ENCODE data around the gene CFHR5.
"Not testable (repeated sequence)": the region's sequence is repeated elsewhere in the genome, so short reads cannot be mapped to it uniquely, and the experiment has no call there.

Gene CFHR5

DNA sequence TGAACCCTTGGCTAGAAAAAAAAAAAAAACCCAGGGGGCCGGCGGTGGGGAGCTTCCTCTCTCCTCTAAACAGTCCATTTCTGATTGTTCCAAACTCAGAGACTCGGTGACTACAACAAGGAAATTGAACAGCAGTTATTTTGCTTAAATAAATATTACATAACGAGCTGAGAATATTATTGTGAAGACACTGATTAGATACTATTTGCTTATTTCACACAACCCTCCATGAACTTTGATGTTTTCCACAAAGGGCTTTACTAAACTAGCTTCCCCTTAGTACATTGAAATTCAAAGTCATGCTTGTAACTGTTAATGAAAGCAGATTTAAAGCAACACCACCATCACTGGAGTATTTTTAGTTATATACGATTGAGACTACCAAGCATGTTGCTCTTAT is at the start of gene CFHR5:
CFHR5 (plus strand) TSS at position 279 of the 400 bp plus-strand sequence; CDS start at position 388, 109 bp downstream.
- DNase-seq: no peak

DNA sequence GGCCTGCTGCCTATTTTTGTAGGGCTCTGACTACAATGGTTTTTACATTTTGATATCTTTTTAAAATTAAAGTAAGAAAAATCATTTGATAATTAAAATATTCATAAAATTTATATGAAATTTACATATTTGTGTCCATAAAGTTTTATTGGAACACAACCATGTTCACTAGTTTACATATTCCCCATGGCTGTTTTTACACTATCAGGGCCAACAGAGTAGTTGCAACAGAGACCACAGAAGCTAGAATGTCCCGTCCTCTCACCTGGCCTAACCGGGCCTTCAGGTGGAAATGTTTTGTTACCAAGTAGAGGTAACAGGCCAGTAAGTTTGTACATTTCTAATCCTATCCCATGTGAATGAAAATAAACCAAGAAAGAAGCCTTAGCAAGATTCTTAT is 44.5 kb upstream of the CFHR5 start:
- not testable (repeated sequence) for DNase-seq

DNA sequence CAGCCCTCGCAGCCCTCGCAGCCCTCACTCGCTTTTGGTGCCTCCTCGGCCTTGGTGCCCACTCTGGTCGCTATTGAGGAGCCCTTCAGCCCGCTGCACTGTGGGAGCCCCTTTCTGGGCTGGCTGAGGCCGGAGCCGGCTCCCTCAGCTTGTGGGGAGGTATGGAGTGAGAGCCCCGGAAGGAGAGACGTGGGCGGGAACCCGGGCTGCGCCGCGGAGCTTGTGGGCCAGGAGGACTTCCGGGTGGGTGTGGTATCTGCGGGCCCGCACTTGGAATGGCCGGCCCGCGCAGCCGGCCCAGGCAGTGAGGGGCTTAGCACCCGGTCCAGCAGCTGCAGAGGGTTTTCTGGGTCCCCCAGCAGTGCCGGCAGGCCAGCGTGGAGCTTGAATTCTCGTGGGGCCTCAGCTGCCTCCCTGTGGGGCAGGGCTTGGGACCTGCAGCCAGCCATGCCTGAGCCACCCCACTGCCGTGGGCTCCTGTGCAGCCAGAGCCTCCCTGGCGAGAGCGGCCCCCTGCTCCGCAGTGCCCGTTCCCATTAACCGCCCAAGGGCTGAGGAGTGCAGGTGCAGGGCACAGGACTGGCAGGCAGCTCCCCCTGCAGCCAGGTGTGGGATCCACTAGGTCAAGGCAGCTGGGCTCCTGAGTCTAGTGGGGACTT is 43.7 kb upstream of the CFHR5 start:
- DNase-seq: no peak

DNA sequence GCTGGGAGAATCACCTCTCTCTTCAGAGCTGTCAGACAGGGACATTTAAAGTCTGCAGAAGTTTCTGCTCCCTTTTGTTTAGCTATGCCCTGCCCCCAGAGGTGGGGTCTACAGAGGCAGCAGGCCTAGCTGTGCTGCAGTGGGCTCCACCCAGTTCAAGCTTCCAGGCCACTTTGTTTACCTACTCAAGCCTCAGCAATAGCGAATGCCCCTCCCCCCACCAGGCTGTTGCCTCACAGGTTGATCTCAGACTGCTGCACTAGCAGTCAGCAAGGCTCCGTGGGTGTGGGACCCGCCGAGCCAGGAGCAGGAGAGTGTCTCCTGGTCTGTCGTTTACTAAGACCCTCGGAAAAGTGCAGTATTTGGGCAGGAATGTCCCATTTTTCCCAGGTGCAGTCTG is 35.9 kb upstream of the CFHR5 start:
- DNase-seq: not testable (repeated sequence)

DNA sequence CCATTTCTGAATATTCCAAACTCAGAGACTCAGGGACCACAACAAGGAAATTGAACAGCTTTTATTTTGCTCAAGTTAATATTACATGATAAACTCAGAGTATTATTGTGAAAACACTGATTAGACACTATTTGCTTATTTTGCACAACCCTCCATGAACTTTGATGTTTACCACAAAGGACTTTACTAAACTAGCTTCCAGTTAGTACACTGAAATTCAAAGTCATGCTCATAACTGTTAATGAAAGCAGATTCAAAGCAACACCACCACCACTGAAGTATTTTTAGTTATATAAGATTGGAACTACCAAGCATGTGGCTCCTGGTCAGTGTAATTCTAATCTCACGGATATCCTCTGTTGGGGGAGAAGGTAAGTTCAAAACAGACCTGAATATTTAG is 33.8 kb upstream of the CFHR5 start, which contains the start of gene CFHR2:
CFHR2 (plus strand) TSS at position 171 of the 400 bp plus-strand sequence; CDS start at position 314, 143 bp downstream.
- DNase-seq: not testable (repeated sequence)

DNA sequence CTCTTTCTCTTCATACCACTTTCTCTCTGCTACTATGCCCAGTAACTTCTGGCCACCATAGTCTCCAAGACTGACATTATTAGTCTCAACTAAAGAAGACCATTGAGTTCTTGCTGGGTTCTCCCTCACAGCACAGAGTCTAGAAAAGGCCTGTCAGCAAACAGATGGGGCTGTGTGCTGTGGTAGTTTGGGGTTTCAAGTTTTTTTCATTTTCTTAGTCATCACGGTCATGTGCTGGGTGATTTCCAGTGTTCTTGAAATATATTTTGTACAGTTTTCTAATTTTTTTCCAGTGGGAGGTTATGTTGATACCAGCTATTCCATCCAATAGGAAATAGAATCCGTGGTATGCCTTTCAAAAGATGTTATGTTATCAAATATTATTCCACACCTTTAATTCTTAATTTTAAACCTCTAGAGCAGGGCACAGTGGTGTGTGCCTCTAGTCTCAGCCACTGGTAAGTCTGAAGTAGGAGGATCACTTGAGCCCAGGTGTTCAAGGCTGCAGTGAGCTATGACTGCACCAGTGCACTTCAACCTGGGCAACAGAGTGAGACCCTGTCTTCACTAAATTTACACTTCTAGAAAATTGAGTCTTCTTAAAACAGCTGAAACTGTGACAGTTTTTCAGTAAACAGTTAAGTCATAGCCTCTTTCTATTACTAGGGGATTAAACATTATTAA is 25.5 kb upstream of the CFHR5 start:
- no peak for DNase-seq

DNA sequence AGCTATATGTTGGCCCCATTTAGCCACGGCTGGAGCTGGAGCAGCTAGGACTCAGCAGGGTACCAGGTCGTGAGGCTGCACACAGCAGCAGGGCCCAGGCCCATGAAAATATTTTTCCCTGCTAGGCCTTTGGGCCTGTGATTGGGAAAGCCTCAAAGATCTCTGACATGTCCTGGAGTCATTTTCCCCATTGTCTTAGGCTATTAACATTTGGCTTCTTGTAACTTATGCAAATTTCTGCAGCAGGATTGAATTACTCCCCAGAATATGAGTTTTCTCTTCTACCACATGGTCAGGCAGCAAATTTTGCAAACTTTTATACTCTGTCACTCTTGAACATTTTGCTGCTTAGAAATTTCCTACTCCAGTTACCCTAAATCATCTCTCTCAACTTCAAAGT is 22.6 kb upstream of the CFHR5 start:
- DNase-seq: no peak

DNA sequence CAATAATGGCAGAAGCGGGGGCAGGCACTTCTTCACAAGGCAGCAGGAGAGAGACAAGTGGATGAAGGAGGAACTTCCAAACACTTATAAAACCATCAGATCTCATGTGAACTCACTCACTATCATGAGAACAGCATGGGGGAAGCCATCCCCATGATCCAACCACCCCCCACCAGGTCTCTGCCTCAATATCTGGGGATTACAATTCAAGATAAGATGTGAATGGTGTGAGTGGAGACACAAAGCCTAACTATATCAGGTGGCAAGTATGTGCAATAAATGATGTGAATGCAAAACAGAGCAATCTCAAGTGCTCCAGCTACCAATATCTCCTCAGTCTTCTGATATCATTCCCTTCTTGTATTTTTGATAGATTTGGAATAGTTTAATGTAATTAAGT is 21.4 kb upstream of the CFHR5 start:
- no peak for DNase-seq

DNA sequence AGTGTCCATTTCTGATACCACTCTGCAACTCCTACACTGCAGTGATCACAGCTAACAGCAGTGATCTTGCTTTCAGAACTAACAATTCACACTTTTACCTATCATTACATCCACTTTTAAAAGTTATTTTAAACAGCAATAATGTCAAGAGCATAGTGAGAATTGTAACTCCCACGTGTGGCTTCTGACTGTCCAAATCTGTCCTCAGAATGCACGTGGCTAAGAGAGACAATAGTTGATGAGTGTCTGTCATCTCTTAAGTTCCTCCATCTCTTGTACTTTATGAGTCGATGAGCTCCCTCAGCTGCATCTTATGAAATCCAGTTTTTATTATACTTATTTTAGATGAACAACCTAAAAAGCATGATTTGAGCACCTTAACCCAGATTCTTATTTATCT is 16.5 kb upstream of the CFHR5 start:
- DNase-seq: no peak

DNA sequence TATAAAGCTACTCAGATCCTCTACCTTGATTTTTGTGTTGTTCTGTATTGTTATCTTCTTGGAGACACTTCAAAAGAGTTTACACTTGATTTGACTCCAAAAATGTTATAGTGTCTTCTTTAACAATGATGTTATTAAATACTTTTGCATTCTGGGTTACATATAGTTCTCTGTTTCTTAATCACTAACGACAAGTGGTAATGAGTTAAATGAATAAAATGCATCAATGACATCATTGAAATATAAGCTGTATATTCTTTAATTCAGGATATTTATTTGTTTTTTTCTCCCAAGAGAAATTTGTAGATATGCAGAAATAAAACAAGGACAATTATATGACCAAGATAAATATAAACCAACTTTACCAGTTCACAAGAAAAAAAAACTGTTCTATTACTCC is 7.2 kb upstream of the CFHR5 start:
- DNase-seq: no peak

DNA sequence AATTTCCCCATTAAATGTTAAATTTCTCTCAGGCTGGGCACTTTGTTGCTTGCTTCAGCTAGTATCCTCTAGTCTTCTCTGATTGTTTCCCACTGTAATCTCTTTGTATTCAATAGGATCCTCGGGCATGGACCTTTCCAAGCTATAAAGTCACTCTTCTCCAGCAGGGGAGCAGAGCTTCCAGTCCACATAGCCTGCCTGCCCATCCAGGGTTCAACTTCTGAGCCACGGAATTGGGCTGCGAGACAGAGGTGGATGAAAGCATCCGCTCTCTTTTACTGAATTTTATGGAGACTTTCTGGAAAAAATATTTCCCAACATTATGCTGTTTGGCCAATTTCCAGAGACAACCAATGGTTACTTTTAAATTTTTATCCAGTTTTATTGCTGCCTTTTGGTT is 1.1 kb upstream of the CFHR5 start:
- no peak for DNase-seq

DNA sequence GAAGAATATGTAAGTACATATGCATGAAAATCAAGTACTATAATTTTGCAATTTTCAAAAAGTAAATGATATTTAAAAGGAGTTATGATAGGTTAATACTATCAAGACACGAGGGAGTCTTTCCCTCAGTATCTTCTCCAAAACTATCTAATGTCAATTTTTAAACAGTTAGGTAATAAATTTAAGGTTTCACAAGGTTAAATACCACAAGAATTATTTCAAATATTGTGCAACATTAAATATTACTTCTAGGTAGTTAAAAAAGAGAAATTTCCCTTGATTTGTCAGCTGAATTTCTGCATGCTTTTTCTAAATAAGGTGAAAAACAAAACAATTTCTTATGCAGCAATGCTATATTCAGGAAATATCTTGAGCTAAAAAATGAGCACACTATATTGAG is 3.5 kb downstream of the CFHR5 start:
- DNase-seq: no peak

DNA sequence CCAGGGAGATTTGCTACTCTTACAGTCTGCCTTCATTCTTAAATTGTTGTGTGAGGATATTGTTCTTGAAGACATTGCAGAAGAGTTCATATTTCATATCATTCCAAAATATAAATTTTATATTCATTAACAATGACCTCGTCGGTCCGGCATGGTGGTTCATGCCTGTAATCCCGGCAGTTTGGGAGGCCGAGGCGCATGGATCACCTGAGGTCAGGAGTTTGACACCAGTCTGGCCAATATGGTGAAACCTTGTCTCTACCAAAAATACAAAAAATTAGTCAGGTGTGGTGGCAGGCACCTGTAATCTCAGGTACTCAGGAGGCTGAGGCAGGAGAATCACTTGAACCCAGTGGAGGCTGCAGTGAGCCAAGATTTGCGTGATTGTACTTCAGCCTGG is 4.9 kb downstream of the CFHR5 start:
- not testable (repeated sequence) for DNase-seq

DNA sequence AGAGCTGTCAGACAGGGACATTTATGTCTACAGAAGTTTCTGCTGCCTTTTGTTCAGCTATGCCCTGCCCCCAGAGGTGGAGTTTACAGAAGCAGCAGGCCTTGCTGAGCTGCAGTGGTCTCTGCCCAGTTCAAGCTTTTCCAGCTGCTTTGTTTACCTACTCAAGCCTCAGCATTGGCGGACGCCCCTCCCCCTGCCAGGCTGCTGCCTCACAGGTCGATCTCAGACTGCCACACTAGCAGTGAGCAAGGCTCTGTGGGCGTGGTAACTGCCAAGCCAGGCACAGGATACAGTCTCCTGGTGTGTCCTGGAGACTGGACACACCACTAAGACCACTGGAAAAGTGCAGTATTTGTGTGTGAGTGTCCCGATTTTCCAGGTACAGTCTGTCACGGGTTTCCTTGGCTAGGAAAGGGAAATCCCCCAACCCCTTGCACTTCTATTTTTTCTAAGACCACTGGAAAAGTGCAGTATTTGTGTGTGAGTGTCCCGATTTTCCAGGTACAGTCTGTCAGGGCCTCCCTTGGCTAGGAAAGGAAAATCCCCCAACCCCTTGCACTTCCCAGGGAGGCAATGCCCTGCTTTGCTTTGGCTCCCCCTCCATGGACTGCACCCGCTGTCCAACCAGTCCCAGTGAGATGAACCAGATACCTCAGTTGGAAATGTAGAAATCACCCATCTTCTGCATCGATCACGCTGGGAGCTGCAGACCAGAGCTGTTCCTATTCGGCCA is 14.7 kb downstream of the CFHR5 start:
- peak; percentile 13 for DNase-seq

DNA sequence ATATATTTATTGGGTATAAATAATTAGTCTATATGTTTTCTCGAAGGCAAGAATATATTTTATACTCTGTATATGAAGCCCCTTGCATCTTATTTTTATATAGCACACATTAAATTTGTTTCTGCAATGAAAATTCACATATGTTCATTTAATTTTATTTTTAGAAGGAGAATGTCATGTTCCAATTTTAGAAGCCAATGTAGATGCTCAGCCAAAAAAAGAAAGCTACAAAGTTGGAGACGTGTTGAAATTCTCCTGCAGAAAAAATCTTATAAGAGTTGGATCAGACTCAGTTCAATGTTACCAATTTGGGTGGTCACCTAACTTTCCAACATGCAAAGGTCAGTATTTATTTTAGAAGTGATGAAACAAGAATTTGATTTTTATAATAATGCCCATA is 16.6 kb downstream of the CFHR5 start:
- DNase-seq: no peak

DNA sequence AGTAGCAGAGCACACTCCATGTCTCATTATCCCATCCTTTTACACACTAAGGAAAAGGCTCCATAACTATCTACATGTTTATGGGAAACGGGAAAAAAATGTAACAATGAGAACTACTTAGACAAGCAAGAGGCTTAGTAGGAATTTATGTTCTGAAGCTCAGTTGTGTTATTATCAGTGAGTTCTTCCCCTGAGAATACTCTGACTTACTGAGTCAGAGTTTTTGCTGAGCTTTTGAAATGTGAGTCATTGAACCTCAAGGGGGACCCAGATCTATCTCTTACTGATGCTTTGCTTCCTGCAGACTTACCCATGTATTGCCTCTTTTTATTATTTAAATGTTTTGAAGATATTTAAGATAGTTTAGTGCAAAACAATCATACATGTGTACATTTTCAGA is 20.1 kb downstream of the CFHR5 start:
- DNase-seq: no peak

DNA sequence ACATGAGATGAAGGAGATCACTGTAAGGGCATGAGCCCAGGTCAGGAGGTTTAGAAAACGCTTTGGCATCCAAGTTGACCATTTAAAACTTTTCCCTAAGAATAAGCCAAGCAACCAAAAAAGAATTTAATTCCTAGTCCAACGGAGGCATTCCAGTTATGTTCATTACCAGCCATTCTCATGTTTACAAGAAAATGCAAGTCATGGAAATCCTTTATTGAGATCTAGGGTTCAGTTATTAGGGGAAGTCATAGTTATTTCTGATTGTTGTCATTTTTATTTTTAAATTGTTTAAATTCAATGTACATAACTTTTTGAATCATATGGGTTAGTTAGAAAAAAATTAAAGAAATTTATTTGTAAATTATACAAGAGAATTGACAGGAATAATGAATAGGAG is 24.5 kb downstream of the CFHR5 start:
- no peak for DNase-seq

DNA sequence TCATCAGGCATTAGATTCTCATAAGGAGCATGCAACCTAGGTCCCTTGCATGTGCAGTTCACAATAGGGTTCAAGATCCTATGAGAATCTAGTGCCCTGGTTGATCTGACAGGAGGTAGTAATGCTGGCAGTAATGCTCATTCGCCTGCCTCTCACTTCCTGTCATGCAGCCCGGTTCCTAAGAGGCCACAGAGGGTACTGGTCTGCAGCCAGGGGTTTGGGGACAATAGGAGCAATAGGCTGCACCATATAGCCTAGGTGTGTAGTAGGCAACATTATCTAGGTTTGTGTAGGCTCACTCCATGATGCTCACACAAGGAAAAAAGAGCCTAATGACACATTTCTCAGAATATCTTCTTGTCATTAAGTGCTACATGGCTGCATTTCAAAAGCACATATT is 25.8 kb downstream of the CFHR5 start:
- no peak for DNase-seq

DNA sequence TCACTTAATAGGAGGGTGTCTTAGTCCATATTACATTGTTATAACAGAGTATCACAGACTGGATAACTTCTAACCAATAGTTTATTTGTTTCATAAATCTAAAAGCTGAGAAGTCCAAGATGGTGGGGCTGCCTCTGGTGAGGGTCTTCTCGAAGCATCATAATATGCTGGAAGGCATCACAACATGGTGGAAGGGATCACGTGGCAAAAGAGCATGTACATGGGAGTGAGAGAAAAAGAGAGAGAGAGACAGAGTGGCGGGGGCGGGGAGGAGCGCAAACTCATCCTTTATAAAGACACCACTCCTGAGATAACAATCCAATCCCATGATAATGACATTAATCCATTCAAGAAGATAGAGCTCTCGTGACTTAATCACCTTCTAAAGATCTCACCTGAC is 31.5 kb downstream of the CFHR5 start:
- no peak for DNase-seq

DNA sequence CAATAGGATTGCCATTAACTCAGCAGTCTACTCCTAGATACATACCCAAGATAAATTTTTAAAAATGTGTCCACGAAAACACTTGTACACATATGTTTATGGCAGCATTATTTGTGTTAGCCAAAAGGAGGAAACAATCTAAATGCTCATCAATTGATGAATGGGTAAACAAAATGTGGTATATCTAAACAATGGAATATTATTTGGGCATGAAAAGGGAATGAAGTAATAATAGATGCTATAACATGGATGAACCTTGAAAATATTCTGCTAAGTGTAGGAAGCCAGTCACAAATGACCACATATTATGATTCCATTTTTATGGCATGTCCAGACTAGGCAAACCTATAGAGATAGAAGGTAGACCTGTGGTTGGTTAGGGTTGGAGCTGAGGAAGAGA is 34.3 kb downstream of the CFHR5 start:
- no peak for DNase-seq

DNA sequence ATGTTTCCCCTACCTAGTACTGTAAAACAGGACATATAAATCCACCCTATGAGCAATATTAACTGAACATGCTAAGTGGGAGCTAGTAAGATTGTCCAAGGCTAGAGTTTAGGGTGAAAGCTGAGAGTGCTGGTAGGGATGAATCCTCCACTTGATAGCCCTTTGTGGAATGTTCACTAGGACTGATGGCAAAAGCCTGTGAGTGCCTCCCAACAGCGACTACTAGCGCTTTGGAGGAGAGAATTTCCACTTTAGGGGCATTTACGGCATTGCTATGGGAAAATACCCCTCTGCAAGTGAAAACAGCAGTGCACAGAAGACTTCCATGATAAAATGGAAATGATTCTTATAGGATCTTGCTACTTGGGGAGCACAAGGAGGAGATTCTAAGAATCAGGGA is 35.9 kb downstream of the CFHR5 start:
- no peak for DNase-seq

DNA sequence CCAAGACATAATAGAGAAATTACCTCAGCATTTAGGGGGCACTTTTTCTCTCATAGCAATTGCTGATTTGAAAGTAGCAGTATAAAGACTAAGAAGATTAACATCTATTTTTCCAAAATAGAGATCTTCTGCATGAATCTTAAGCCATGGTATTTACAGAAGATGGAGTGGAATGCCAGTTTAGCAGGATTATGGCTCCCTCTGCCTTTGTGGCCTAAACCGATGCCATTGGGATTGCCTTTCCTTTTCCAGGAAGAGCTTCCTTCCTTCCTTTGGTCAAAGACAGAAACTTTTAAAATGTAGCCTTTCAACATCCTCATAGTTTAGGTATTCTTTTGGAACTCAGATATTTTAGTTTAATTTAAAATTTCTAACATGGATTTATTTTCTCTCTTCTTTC is 39.4 kb downstream of the CFHR5 start:
- no peak for DNase-seq

DNA sequence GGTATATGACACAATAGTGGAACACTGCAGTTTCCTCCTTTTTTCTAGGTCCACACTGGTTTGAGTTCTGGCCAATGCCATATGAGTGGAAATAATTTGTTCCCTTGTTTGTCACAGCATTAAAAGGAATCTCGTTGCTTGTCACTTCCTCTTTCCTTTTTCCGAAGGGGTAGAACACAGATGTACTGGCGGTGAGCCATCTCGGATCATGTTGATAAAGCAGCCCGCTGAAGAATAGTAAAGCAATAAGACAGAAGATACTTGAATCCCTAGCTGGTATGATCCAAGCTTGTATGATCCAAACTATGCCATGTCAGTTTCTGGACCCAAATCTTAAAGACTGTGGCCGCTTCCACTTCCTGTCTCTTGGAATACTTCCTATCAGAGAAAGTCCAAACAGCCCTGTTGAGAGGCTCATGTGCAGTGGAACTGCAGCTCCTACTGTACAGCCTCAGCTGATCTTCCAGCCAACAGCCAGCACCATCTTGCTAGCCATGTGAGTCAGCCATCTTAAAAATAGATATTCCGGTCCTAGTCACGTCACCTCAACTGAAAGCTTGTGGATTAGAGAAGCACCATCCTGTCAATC is 40.3 kb downstream of the CFHR5 start:
- DNase-seq: no peak

DNA sequence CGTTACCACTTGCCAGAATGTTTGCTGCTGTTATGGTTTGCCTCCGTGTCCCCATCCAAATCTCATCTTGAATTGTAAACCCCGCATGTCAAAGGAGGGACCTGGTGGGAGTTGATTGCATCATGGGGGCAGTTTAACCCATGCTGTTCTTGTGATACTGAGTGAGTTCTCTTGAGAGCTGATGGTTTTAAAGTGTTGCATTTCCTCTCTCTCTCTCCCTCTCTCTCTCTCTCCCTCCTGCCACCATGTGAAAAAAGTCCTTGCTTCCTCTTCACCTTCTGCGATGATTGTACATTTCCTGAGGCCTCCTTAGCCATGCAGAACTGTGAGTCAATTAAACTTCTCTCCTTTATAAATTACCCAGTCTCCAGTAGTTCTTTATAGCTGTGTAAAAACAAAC is 44.4 kb downstream of the CFHR5 start:
- no peak for DNase-seq
